GM18907 (cell line): Measurements from ENCODE around the gene TMEM266.
"Not testable (repeated sequence)": the region's sequence is repeated elsewhere in the genome, so short reads cannot be mapped to it uniquely, and the experiment has no call there.

Experiments
- ATAC-seq: cut with Tn5 transposase; IDR thresholded peaks from one replicate; pipeline ENCODE4 v1.9.1; 2021; ENCODE audit warnings: mild to moderate bottlenecking, moderate library complexity; ENCODE audit not compliant: unreplicated experiment

Gene TMEM266, protein sequence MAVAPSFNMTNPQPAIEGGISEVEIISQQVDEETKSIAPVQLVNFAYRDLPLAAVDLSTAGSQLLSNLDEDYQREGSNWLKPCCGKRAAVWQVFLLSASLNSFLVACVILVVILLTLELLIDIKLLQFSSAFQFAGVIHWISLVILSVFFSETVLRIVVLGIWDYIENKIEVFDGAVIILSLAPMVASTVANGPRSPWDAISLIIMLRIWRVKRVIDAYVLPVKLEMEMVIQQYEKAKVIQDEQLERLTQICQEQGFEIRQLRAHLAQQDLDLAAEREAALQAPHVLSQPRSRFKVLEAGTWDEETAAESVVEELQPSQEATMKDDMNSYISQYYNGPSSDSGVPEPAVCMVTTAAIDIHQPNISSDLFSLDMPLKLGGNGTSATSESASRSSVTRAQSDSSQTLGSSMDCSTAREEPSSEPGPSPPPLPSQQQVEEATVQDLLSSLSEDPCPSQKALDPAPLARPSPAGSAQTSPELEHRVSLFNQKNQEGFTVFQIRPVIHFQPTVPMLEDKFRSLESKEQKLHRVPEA

DNA sequence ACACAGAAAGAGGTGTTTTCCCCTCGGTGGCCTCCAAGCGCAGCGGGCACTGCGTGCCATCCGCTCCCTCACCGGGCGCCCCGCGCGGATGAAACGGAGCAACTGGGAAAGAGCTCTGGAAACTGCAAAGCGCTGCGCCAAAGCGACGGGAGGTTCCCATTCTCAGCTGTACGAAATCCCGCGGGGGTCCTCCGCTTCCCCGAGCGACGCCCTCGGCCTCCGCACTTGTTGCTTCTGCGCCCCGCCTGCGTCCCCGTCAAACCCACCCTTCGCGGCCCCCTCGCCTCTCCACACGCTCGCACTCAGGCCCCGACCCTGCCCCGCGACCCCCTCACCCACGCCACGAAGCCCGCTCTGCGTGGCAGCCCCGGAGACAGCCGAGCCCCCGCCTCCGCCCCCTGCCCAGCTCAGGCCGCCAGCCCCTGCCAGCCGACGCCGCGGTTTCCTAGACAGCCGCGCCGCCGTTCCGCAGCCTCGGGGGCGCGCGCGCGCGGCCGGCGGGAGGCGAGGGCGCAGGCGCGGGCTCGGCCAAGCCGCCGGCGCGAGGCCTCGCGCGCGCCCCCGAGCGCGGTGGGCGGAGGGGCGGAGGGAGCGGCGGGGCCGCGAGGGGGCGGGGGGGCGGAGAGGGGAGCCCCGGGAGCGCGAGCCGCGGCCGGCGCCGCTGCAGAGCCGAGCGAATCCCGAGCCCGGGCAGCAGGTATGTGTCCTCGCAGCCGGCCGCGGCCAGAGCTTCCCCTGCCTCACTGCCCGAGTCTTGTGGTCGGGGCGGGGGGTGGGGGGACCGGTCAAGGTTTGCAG is at the start of gene TMEM266:
TMEM266 (plus strand) TSS at position 666 of the 798 bp plus-strand sequence. CDS start 74,279 bp downstream, outside the sequence.
- ATAC-seq = peak; percentile 34

DNA sequence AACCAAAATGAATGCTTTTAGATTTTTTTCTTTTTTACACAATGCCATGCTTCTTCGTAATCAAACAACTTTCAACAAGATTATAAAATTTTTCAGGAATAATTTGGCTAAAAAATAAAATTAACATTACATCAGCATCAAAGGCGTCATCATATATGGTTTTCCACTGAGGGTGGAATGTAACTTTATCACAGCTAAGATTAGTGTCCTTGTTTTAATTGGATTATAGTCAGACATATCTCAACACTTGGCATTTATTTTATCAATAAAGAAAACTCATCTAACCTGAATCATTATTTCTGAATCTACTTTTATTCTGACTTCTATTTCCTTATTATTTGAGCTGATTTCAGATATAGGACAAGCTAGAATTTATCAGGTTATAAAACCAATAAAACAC is 49.2 kb upstream of the TMEM266 start:
- ATAC-seq = no peak

DNA sequence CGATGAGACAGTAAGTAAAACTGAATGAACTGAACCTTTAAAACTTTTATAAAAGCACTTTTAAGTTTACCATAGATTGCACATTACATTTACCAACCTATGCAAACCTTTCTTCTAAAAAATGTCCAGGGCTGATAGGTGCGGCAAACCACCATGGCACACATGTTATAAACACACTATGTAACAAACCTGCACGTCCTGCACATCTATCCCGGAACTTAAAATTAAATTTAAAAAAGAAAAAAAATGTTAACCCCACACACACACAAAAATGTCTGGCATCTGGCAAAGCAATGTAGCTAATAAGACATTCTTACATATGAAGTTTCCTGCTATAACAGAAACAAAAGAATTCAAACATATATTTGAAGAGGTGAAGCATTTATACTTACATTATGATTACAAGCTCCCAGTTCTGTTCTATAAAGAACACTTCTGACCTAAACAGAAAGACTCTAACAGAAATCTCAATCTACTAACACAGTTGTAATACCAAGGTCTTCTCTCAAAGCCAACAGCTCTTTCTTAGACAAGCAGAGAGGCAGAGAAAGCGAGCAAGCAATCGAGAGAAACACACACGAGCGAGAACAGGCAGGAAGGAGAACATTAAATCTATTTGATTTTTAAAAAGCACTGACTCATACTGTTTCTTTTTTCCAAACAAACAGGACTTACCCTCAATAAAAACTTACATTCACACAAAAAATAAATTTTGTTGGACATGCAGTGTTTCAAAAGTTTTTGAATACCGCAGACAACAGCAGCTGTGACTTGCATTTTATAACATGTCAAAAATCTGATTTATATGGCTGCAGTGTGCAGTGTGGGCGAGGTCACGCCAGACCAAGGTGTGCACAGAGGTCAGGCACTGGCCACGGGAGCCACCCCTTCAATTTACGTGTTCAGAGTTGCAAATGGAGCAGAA is 47.9 kb upstream of the TMEM266 start, which contains the start of gene NRG4:
NRG4 (minus strand) TSS at position 798 of the 925 bp plus-strand sequence. CDS start 1,194 bp downstream, outside the sequence.
- ATAC-seq = no peak

DNA sequence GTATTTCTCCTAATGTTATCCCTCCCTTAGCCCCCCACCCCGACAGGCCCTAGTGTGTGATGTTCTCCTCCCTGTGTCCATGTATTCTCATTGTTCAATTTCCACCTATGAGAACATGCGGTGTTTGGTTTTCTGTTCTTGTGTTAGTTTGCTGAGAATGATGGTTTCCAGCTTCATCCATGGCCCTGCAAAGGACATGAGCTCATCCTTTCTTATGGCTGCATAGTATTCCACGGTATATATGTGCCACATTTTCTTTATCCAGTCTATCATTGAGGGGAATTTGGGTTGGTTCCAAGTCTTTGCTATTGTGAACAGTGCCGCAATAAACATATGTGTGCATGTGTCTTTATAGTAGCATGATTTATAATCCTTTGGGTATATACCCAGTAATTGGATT is 46.3 kb upstream of the TMEM266 start:
- ATAC-seq = not testable (repeated sequence)

DNA sequence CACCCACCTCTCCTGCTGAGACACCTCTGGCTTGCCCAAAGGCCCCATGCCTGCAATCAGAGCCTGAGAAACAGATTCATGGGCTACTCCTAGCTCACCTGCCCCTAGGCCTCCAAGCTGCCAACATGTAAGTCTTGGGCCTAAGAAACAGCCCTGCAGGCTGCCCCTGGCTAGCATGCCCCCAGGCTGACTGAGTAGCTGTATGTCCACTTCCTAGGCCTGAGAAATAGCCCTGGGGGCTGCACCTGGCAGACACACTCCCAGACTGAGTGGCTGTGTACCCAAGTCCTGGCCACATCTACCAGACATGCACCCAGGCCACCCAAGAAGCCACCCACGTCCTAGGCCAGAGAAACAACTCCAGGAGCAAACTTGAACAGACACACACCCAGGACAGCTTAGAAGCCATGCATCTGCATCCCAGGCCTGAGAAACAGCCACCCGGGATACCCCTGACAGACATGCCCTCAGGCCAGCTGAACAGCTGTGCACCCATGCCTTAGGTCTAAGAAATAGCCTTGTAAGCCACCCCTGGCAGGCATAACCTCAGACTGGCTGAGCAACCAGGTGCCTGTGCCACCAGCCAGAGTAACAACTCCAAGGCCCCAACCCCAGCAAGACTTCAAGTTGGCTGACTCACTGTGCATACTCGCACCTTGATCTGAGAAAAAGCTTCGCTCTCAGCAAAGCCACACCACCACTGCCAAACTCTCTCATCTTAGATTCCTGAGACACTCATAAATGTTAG is 35.6 kb upstream of the TMEM266 start:
- ATAC-seq = no peak

DNA sequence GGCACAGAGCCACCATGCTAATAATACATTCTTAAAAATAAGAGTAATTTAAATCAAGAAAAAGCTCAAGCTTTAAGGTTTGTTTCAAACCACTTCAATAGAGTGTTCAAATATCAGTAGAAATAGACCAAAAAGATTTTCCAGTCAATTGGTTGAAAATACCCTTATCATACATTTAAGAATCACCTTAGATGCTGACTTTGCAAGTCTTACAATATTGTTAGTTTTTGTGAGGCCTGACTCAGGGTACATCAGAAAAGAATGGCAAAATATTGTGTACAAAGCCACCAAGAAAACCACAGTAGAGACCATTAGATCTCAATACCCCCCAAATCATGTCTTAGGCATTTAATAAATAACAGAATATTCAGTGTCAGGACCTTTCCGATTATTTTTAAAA is 27.7 kb upstream of the TMEM266 start:
- ATAC-seq = no peak

DNA sequence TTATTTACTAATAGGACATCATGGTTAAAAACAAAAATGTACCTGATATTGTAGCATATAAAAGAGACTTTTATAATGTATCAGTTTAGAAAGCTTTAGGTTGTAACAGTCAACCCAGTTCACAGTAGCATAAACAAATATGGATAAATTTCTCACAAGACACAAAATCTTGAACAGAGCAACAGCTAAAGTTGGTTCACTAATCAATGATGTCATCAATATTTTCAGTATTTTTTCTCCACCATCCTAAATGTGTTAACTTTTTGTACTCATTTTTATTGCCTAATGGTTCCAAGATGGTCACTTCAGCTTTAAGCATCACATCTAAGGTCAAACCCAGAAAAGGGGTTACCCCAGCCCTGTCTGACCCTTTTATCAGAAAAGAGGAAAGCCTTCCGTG is 26.3 kb upstream of the TMEM266 start:
- ATAC-seq = no peak

DNA sequence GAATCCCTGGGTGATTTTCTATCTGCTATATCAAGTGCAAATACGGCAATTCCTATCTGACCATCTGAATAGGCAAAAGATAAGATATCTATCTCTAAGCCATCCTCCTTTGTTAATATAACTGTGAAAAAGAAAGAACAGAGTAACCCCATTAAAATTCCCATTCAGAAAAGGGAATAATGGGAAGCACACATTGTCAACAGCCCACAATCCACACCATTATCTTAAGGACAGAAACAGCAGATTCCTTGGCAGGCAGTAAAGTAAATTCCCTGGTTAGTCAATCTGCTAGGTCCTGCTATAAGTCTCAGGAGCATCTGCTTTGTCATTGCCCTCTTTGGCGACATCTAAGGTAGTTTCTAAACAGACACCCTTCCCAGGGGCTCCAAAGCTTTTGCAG is 25.7 kb upstream of the TMEM266 start:
- ATAC-seq = no peak

- no peak for ATAC-seq
These were observed 24.2 kb upstream of the TMEM266 start for GRCh38 chr15:76035593-76035992.

DNA sequence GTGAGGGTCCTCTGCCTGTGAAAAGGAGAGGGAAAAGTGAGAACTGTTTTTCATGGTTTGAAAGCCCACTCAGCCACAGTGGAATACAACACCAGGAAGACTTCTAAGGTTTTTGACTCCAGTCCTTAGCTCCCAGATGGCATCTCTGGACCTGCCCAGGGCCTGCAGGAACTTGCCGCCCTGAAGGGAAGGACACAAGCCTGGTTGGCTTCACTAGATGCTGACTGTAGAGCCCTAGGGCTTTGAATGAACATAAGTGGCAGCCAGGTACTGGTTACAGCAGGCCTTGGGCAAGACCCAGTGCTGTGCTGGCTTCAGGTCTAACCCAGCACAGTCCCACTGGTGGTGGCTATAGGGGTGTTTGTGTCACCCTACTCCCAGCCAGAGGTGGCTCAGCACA is 21.3 kb upstream of the TMEM266 start:
- no peak for ATAC-seq

- not testable (repeated sequence) for ATAC-seq
These were observed 5.6 kb upstream of the TMEM266 start for GRCh38 chr15:76054201-76054600.

- ATAC-seq = peak; percentile 59
These were observed 2.9 kb upstream of the TMEM266 start for GRCh38 chr15:76056931-76057330.

DNA sequence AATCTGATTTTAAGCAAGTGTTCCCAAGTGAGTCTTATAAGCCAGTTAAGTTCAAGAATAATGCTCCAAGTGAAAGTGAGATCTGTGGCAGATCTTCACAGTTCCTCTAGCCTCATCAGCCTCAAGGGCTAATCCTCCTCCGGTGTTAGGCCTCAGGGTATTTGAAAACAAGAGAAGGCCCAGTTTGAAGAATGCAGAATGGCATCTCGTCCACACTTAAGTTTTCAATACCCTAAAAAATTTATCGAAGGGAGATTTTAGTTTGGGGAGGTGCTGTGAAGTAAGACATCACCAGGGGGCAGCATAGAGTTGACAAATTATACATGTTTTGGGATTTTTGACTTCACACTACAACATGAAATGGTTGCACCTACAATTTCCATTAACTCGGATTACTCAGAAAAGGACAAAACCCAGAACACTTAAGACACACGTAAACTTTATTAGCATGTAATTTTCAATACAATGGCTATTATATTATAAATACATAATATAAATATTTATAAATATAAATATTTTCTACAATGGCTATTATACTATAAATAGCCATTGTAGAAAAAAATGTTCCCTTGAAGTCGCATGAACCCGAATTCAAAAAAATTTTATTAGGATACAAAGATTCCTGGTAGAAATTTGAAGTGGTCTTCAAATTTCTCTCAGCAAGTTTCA is 2.3 kb upstream of the TMEM266 start:
- peak; percentile 26 for ATAC-seq

GRCh38 chr15:76058714-76059319 is 968 bp upstream of the TMEM266 start:
- peak; percentile 15 for ATAC-seq

GRCh38 chr15:76060118-76060989 is 569 bp downstream of the TMEM266 start:
- peak; percentile 28 for ATAC-seq

- ATAC-seq = no peak
These were observed 1.9 kb downstream of the TMEM266 start for GRCh38 chr15:76061700-76062099.

DNA sequence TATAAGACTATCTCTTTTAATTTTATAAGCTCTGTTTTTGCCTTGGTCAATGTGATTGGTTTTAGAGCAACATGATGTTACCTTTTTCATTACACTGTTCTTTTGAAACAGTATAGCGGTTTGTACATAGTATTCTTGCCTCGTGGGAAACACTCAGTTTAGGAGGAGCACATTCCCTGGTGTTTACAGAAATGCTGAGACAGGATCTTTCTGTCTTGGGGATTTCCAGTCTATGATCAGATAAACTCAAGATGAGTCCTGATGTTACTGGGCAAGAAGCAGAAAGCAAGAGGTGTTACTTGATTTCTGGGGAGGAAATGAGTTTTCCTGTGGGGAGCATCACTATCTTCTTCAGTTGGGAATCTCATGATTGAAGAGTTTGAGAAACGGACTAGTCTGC is 2.5 kb downstream of the TMEM266 start:
- no peak for ATAC-seq

DNA sequence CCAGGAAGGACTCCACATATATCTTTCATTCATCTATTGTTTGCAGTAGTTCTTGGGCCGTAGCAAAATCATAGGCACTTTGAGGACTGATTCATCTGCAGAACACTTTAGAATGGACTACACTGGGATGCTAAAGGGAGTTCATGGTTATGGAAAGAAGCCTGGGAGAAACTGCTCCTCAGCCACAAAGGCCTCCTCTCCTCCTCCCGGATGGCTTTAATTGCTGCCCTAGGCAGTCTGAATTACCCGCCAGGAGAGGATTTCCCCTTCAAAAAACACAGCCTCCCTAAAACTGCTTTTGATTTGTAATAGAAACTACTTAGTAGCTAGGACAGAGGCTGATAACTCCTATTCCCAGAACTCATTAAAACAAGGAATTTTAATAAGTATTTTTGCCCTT is 4.6 kb downstream of the TMEM266 start:
- ATAC-seq = no peak
